Upper lobe of left lung (tissue), 4 donors: ENCODE results near the gene MAP7D1.

Source experiments
- EP300 ChIP-seq, 4 donors: sonication (generic); formaldehyde crosslinking; IDR thresholded peaks; one replicate each; pipeline ENCODE4 v1.5.1; 2017; ENCODE audit warnings: antibody characterized with exemption in 4 of 4, control low read depth in 2 of 4
- POLR2A ChIP-seq, 4 donors: fragments of 450-650 bp; IDR thresholded peaks; one replicate each; pipeline ENCODE4 v1.5.1; 2016 to 2017; ENCODE audit warnings: antibody characterized with exemption in 4 of 4, mild to moderate bottlenecking in 2 of 4
- POLR2AphosphoS5 ChIP-seq, 2 donors: sonication (generic); formaldehyde crosslinking; IDR thresholded peaks; one replicate each; pipeline ENCODE4 v1.5.1; 2017; ENCODE audit warnings: antibody characterized with exemption in 2 of 2
- TF ChIP-seq, protein P1 (sequence below), 6 experiments: fragments of 450-650 bp in 4 of 6; fragments of 200-600 bp in 2 of 6; sonication (generic) in 2 of 6; IDR thresholded peaks; one replicate each; pipeline ENCODE4 v1.5.1; 2016 to 2019; ENCODE audit warnings: antibody characterized with exemption in 6 of 6

DNA sequence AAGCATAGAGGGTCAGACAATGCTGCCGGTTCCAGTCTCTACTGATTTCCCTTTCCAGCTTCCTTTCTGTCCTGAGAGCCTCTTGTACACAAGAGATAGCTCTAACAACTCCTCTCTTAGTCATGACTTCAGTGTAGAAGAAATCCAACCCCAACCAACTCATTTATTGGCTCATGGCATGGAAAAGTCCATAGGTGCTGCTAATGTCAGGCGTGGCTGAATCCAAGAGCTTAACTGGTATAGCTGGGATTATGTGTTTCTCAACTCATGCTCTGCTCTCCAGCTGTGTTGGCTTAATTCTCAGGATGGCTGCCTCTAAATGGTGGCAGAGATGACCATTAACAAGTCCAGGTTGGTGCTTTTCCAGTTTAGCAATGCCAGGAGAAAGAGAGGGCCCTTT lies 55.9 kb downstream of the MAP7D1 start:
- TF ChIP-seq, protein P1, sequence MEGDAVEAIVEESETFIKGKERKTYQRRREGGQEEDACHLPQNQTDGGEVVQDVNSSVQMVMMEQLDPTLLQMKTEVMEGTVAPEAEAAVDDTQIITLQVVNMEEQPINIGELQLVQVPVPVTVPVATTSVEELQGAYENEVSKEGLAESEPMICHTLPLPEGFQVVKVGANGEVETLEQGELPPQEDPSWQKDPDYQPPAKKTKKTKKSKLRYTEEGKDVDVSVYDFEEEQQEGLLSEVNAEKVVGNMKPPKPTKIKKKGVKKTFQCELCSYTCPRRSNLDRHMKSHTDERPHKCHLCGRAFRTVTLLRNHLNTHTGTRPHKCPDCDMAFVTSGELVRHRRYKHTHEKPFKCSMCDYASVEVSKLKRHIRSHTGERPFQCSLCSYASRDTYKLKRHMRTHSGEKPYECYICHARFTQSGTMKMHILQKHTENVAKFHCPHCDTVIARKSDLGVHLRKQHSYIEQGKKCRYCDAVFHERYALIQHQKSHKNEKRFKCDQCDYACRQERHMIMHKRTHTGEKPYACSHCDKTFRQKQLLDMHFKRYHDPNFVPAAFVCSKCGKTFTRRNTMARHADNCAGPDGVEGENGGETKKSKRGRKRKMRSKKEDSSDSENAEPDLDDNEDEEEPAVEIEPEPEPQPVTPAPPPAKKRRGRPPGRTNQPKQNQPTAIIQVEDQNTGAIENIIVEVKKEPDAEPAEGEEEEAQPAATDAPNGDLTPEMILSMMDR (IDR thresholded peaks at IDR 0.05), result no peak
- no peak for TF ChIP-seq POLR2A (IDR thresholded peaks at IDR 0.05)
- TF ChIP-seq EP300 (IDR thresholded peaks at IDR 0.05), result no peak
- no peak for TF ChIP-seq POLR2AphosphoS5 (IDR thresholded peaks at IDR 0.05)
